Neutrophil (primary cell): ENCODE measurements around the gene ADAMTS14.

Experiments
- H3K27ac ChIP-seq: fragments of 200-600 bp; sonication (generic); 2 replicates; pipeline ENCODE4 v1.5.1; 2016; ENCODE audit warnings: mild to moderate bottlenecking, moderate library complexity
- H3K27me3 ChIP-seq: fragments of 200-600 bp; sonication (generic); 2 replicates; pipeline ENCODE4 v1.6.0; 2016; ENCODE audit warnings: mild to moderate bottlenecking
- H3K36me3 ChIP-seq: fragments of 200-600 bp; sonication (generic); 2 replicates; pipeline ENCODE4 v1.5.1; 2017
- H3K4me1 ChIP-seq, 2 experiments: fragments of 200-600 bp in 1 of 2; sonication (generic) in 1 of 2; 1 replicate in 1 of 2; 2 replicates in 1 of 2; pipeline versions ENCODE4 v1.5.1 to v1.6.1; 2013 to 2016; ENCODE audit warnings: low read depth in 1 of 2, low read length in 1 of 2, mild to moderate bottlenecking in 1 of 2, moderate library complexity in 1 of 2; ENCODE audit not compliant: control insufficient read depth in 1 of 2, insufficient read depth in 1 of 2
- H3K4me3 ChIP-seq, 2 experiments: fragments of 200-600 bp in 1 of 2; sonication (generic) in 1 of 2; 1 replicate in 1 of 2; 2 replicates in 1 of 2; pipeline ENCODE4 v1.5.1; 2013 to 2016; ENCODE audit warnings: low read depth in 1 of 2, low read length in 1 of 2, mild to moderate bottlenecking in 1 of 2, moderate library complexity in 1 of 2
- H3K9me3 ChIP-seq: fragments of 200-600 bp; sonication (generic); 2 replicates; pipeline ENCODE4 v1.5.1; 2016
- CTCF ChIP-seq: fragments of 200-600 bp; sonication (generic); IDR thresholded peaks from 2 replicates; pipeline ENCODE4 v1.5.1; 2016; ENCODE audit warnings: antibody characterized with exemption

Gene ADAMTS14

GRCh38 chr10:70675496-70676161 lies 3.3 kb downstream of the ADAMTS14 start:
- Histone ChIP-seq H3K4me1 (no peaks in the 10 kb centered on the region), H3K27me3 (peaks cover 47% of the 10 kb centered on the region), H3K27ac (no peak overlapping the region), H3K9me3 (no peaks in the 10 kb centered on the region), H3K4me3 (no peak overlapping the region), H3K36me3 (no peaks in the 10 kb centered on the region)
- no peak for TF ChIP-seq CTCF

- H3K4me1 ChIP-seq, result no peaks in the 10 kb centered on the region
- no peaks in the 10 kb centered on the region for H3K36me3 ChIP-seq
- no peak overlapping the region for H3K27ac ChIP-seq
- H3K27me3 ChIP-seq, result peaks cover 38% of the 10 kb centered on the region
- no peak overlapping the region for H3K4me3 ChIP-seq
- no peaks in the 10 kb centered on the region for H3K9me3 ChIP-seq
- TF ChIP-seq CTCF, result no peak
Measured at GRCh38 chr10:70676511-70676910, 4.2 kb downstream of the ADAMTS14 start.

GRCh38 chr10:70677016-70677415 lies 4.7 kb downstream of the ADAMTS14 start:
- Histone ChIP-seq H3K27me3 (peaks cover 33% of the 10 kb centered on the region), H3K9me3 (no peaks in the 10 kb centered on the region), H3K36me3 (no peaks in the 10 kb centered on the region), H3K4me1 (no peaks in the 10 kb centered on the region), H3K27ac (no peak overlapping the region), H3K4me3 (no peak overlapping the region)
- no peak for TF ChIP-seq CTCF

- Histone ChIP-seq H3K4me3 (no peak overlapping the region), H3K4me1 (no peaks in the 10 kb centered on the region), H3K36me3 (no peaks in the 10 kb centered on the region), H3K9me3 (no peaks in the 10 kb centered on the region), H3K27me3 (peaks cover 26% of the 10 kb centered on the region), H3K27ac (no peak overlapping the region)
- TF ChIP-seq CTCF, result no peak
Measured at GRCh38 chr10:70677620-70678249, 5.4 kb downstream of the ADAMTS14 start.

GRCh38 chr10:70678250-70678635 lies 5.9 kb downstream of the ADAMTS14 start:
- no peaks in the 10 kb centered on the region for H3K9me3 ChIP-seq
- H3K4me1 ChIP-seq, result no peaks in the 10 kb centered on the region
- no peaks in the 10 kb centered on the region for H3K36me3 ChIP-seq
- peaks cover 21% of the 10 kb centered on the region for H3K27me3 ChIP-seq
- H3K4me3 ChIP-seq, result no peak overlapping the region
- no peak for TF ChIP-seq CTCF
- no peak overlapping the region for H3K27ac ChIP-seq
